GM21528 (cell line): ENCODE measurements around the gene BOLL.
"Not testable (repeated sequence)": the region's sequence is repeated elsewhere in the genome, so short reads cannot be mapped to it uniquely, and the experiment has no call there.

Experiments used
- ATAC-seq: cut with Tn5 transposase; IDR thresholded peaks from one replicate; pipeline ENCODE4 v1.9.1; 2021; ENCODE audit warnings: mild to moderate bottlenecking, moderate library complexity; ENCODE audit not compliant: unreplicated experiment, low FRiP score

The BOLL gene

GRCh38 chr2:197707316-197708213 lies 77.6 kb downstream of the BOLL start:
- no peak for ATAC-seq

GRCh38 chr2:197706839-197707207 lies 78.3 kb downstream of the BOLL start:
- ATAC-seq, result no peak

GRCh38 chr2:197705912-197706838 lies 78.9 kb downstream of the BOLL start:
- no peak for ATAC-seq

GRCh38 chr2:197705121-197705911 lies 79.8 kb downstream of the BOLL start, which contains the start of gene MARS2:
Gene MARS2 (plus strand): TSS chr2:197705369. CDS start chr2:197705406, 37 bp downstream.
- ATAC-seq, result peak; percentile 85

- ATAC-seq, result peak; percentile 38
Measured at GRCh38 chr2:197704434-197705120, 80.5 kb downstream of the BOLL start.

GRCh38 chr2:197700960-197701359 lies 84.2 kb downstream of the BOLL start:
- ATAC-seq, result no peak

- not testable (repeated sequence) for ATAC-seq
Measured at GRCh38 chr2:197699724-197700123, 85.4 kb downstream of the BOLL start.

GRCh38 chr2:197696571-197696970 lies 88.5 kb downstream of the BOLL start:
- ATAC-seq, result not testable (repeated sequence)

- not testable (repeated sequence) for ATAC-seq
Measured at GRCh38 chr2:197695971-197696370, 89.1 kb downstream of the BOLL start.

- not testable (repeated sequence) for ATAC-seq
Measured at GRCh38 chr2:197695206-197695605, 89.9 kb downstream of the BOLL start.

- no peak for ATAC-seq
Measured at GRCh38 chr2:197677483-197677882, 107.6 kb downstream of the BOLL start.

GRCh38 chr2:197677056-197677455 lies 108.1 kb downstream of the BOLL start:
- ATAC-seq, result no peak
